H9 (cell line): ENCODE measurements around the gene PDZRN4. TPM values are rescaled to one million over a fixed set of nuclear protein-coding genes. Genes with fewer than 3 reads are reported as not detected.

Source experiments
- DNase-seq: peaks from one replicate; pipeline ENCODE4 v3.0.0-alpha.2; 2017
- H2AFZ ChIP-seq: one replicate; pipeline ENCODE4 v1.6.1; 2013; ENCODE audit warnings: mild to moderate bottlenecking, low read length, control low read depth, moderate library complexity
- H2AK5ac ChIP-seq: 2 replicates; pipeline ENCODE4 v1.6.1; 2013; ENCODE audit warnings: low read length, control low read depth, mixed read lengths; ENCODE audit not compliant: insufficient read length
- H2BK120ac ChIP-seq: one replicate; pipeline ENCODE4 v1.6.1; 2013; ENCODE audit warnings: low read depth, mild to moderate bottlenecking, low read length, control low read depth, inconsistent platforms; ENCODE audit not compliant: poor library complexity, severe bottlenecking
- H2BK12ac ChIP-seq: 2 replicates; pipeline ENCODE4 v1.6.1; 2013; ENCODE audit warnings: low read length, control low read depth, mixed read lengths, low read depth; ENCODE audit not compliant: insufficient read length
- H2BK15ac ChIP-seq: 2 replicates; pipeline ENCODE4 v1.6.1; 2013; ENCODE audit warnings: low read depth, low read length, control low read depth
- H2BK20ac ChIP-seq: one replicate; pipeline ENCODE4 v1.6.1; 2013; ENCODE audit warnings: low read depth, mild to moderate bottlenecking, low read length, control low read depth, inconsistent platforms; ENCODE audit not compliant: poor library complexity, severe bottlenecking
- H2BK5ac ChIP-seq: 2 replicates; pipeline ENCODE4 v1.6.1; 2013; ENCODE audit warnings: low read length, control low read depth, mixed read lengths; ENCODE audit not compliant: insufficient read length
- H3K14ac ChIP-seq: 2 replicates; pipeline ENCODE4 v1.6.1; 2013; ENCODE audit warnings: low read length, control low read depth; ENCODE audit not compliant: insufficient read depth
- H3K18ac ChIP-seq: 2 replicates; pipeline ENCODE4 v1.6.1; 2013; ENCODE audit warnings: low read depth, mild to moderate bottlenecking, mixed read lengths, low read length, control low read depth; ENCODE audit not compliant: insufficient read length
- H3K23ac ChIP-seq: 2 replicates; pipeline ENCODE4 v1.6.1; 2013; ENCODE audit warnings: low read length, control low read depth, mixed read lengths, low read depth; ENCODE audit not compliant: insufficient read length
- H3K23me2 ChIP-seq: 2 replicates; pipeline ENCODE4 v1.6.1; 2013; ENCODE audit warnings: low read depth, mild to moderate bottlenecking, mixed read lengths, low read length, control low read depth; ENCODE audit not compliant: insufficient read length, poor library complexity, severe bottlenecking
- H3K27ac ChIP-seq: 2 replicates; pipeline ENCODE4 v1.5.1; 2013; ENCODE audit warnings: low read length, control low read depth, mixed read lengths, low read depth; ENCODE audit not compliant: insufficient read length
- H3K27me3 ChIP-seq: 2 replicates; pipeline ENCODE4 v1.6.1; 2013; ENCODE audit warnings: low read length, control low read depth, inconsistent platforms; ENCODE audit not compliant: insufficient read depth
- H3K4ac ChIP-seq: 2 replicates; pipeline ENCODE4 v1.6.1; 2013; ENCODE audit warnings: low read depth, mild to moderate bottlenecking, control low read depth, inconsistent platforms, low read length, moderate library complexity
- H3K4me1 ChIP-seq: 2 replicates; pipeline ENCODE4 v1.6.1; 2013; ENCODE audit warnings: low read length, control low read depth, inconsistent platforms; ENCODE audit not compliant: insufficient read depth
- H3K4me2 ChIP-seq: 2 replicates; pipeline ENCODE4 v1.6.1; 2013; ENCODE audit warnings: low read length, control low read depth, mixed read lengths; ENCODE audit not compliant: insufficient read length, insufficient read depth
- H3K56ac ChIP-seq: 2 replicates; pipeline ENCODE4 v1.6.1; 2013; ENCODE audit warnings: low read depth, mild to moderate bottlenecking, mixed read lengths, low read length, control low read depth; ENCODE audit not compliant: insufficient read length
- H3K79me1 ChIP-seq: 2 replicates; pipeline ENCODE4 v1.6.1; 2013; ENCODE audit warnings: low read depth, mild to moderate bottlenecking, moderate library complexity, low read length, control low read depth, inconsistent platforms; ENCODE audit not compliant: insufficient read depth, poor library complexity, severe bottlenecking
- H3K79me2 ChIP-seq: 2 replicates; pipeline ENCODE4 v1.6.1; 2013; ENCODE audit warnings: low read length, control low read depth, inconsistent platforms; ENCODE audit not compliant: insufficient read depth
- H3K9ac ChIP-seq: 2 replicates; pipeline ENCODE4 v1.6.1; 2013; ENCODE audit warnings: low read length, control low read depth, mixed read lengths; ENCODE audit not compliant: insufficient read length; ENCODE audit errors: extremely low read depth
- H3K9me3 ChIP-seq: one replicate; pipeline ENCODE4 v1.6.1; 2013; ENCODE audit warnings: low read depth, low read length, inconsistent platforms; ENCODE audit not compliant: control insufficient read depth
- H3T11ph ChIP-seq: one replicate; pipeline ENCODE4 v1.6.1; 2013; ENCODE audit warnings: mild to moderate bottlenecking, low read length, control low read depth, inconsistent platforms
- H4K20me1 ChIP-seq: one replicate; pipeline ENCODE4 v1.6.1; 2013; ENCODE audit not compliant: control insufficient read depth, insufficient read length, insufficient read depth
- H4K5ac ChIP-seq: 2 replicates; pipeline ENCODE4 v1.6.1; 2013; ENCODE audit warnings: low read depth, mild to moderate bottlenecking, mixed read lengths, low read length, control low read depth; ENCODE audit not compliant: insufficient read length
- H4K8ac ChIP-seq: replicated peaks from 2 replicates; pipeline ENCODE4 v1.6.1; 2013; ENCODE audit warnings: low read length, control low read depth, mixed read lengths, low read depth; ENCODE audit not compliant: insufficient read length
- H4K91ac ChIP-seq: 2 replicates; pipeline ENCODE4 v1.6.1; 2013; ENCODE audit warnings: low read depth, mild to moderate bottlenecking, moderate library complexity, mixed read lengths, low read length, control low read depth; ENCODE audit not compliant: insufficient read length
- H3K27ac Mint-ChIP-seq, 3 experiments: 2 replicates in 2 of 3; 3 replicates in 1 of 3; pipeline ENCODE4 v1.8.0; 2020 to 2021; ENCODE audit warnings: mixed read lengths in 3 of 3, mild to moderate bottlenecking in 1 of 3, moderate library complexity in 1 of 3
- H3K27me3 Mint-ChIP-seq: 2 replicates; pipeline ENCODE4 v1.8.0; 2021; ENCODE audit warnings: low read depth, mild to moderate bottlenecking, moderate library complexity, mixed read lengths
- H3K36me3 Mint-ChIP-seq, 3 experiments: 2 replicates in 2 of 3; 3 replicates in 1 of 3; pipeline ENCODE4 v1.8.0; 2020 to 2021; ENCODE audit warnings: low read depth in 3 of 3, mixed read lengths in 3 of 3; ENCODE audit not compliant: insufficient read depth in 1 of 3
- H3K4me1 Mint-ChIP-seq, 2 experiments: 2 replicates each; pipeline ENCODE4 v1.8.0; 2020; ENCODE audit warnings: mixed read lengths in 2 of 2
- H3K4me3 Mint-ChIP-seq, 2 experiments: 2 replicates in 1 of 2; 3 replicates in 1 of 2; pipeline ENCODE4 v1.8.0; 2020 to 2021; ENCODE audit warnings: mild to moderate bottlenecking in 2 of 2, mixed read lengths in 2 of 2, moderate library complexity in 1 of 2
- H3K9me3 Mint-ChIP-seq, 2 experiments: 2 replicates in 1 of 2; 3 replicates in 1 of 2; pipeline ENCODE4 v1.8.0; 2020; ENCODE audit warnings: mild to moderate bottlenecking in 2 of 2, mixed read lengths in 2 of 2, moderate library complexity in 1 of 2
- WGBS: extraction: QIAGEN DNeasy Blood & Tissue Kit; methylation state at CpG from one replicate; pipeline ENCODE4 v1.1.7; 2013; ENCODE audit warnings: missing lambda C conversion rate, low lambda C conversion rate, mixed read lengths; ENCODE audit not compliant: insufficient read length; ENCODE audit errors: extremely low coverage; 5-methylcytosine and 5-hydroxymethylcytosine counted together
- total RNA-seq: library from RNA; stranded (reverse); gene quantifications from 2 replicates; pipeline ENCODE4 v1.2.1, GENCODE V29; 2021
- TF ChIP-seq, protein P1 (sequence below): fragments of 200-600 bp; sonication (generic); conservative IDR thresholded peaks from 3 replicates; pipeline ENCODE4 v1.8.0; 2021; ENCODE audit warnings: antibody characterized with exemption, mild to moderate bottlenecking

PDZRN4 gene
- total RNA-seq, 1 experiment from 2014 or later = not detected

DNA sequence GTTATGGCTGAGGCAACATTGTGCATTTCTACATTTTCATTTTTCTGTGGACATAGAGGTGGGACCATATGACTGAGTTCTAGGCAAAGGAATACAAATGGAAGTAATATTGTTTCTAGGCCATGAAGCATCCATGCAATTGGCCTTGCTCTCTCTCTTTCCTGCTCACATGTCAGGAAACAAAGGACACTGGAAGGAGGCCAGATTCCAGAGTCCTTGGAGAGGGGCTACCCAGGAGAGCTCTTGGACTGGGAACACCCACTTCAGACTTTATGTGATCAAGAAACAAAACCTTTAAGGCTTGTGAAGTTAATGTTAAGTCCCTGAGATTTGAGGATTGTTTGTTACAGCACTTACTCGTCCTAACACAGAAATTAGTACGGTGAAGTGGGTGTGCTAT lies 32.8 kb downstream of the PDZRN4 start:
- Histone ChIP-seq H4K20me1 (no peaks in the 10 kb centered on the region), H3T11ph (no peak overlapping the region), H2BK12ac (no peak overlapping the region), H3K79me2 (no peaks in the 10 kb centered on the region), H2BK20ac (no peak overlapping the region), H3K9me3 (no peaks in the 10 kb centered on the region), H4K5ac (no peak overlapping the region), H3K79me1 (no peaks in the 10 kb centered on the region), H2BK120ac (no peak overlapping the region), H4K8ac (no peak overlapping the region), H3K4me1 (no peaks in the 10 kb centered on the region), H3K27ac (no peak overlapping the region), H2AK5ac (no peak overlapping the region), H4K91ac (no peak overlapping the region), H3K56ac (no peak overlapping the region), H2AFZ (no peak overlapping the region), H3K9ac (no peak overlapping the region), H3K23ac (no peak overlapping the region), H2BK5ac (no peak overlapping the region), H2BK15ac (no peak overlapping the region), H3K14ac (no peak overlapping the region), H3K18ac (no peak overlapping the region), H3K4ac (no peak overlapping the region), H3K27me3 (no peaks in the 10 kb centered on the region), H3K4me2 (no peak overlapping the region), H3K23me2 (no peaks in the 10 kb centered on the region)
- Mint-ChIP-seq H3K36me3 (no peaks in the 10 kb centered on the region; a peak in 1 of 7 replicates), H3K27ac (no peak overlapping the region; a peak in 1 of 7 replicates), H3K27me3 (no peaks in the 10 kb centered on the region), H3K9me3 (no peaks in the 10 kb centered on the region), H3K4me1 (peaks cover 15 to 18% of the 10 kb centered on the region in 2 experiments), H3K4me3 (no peak overlapping the region)
- TF ChIP-seq, protein P1, sequence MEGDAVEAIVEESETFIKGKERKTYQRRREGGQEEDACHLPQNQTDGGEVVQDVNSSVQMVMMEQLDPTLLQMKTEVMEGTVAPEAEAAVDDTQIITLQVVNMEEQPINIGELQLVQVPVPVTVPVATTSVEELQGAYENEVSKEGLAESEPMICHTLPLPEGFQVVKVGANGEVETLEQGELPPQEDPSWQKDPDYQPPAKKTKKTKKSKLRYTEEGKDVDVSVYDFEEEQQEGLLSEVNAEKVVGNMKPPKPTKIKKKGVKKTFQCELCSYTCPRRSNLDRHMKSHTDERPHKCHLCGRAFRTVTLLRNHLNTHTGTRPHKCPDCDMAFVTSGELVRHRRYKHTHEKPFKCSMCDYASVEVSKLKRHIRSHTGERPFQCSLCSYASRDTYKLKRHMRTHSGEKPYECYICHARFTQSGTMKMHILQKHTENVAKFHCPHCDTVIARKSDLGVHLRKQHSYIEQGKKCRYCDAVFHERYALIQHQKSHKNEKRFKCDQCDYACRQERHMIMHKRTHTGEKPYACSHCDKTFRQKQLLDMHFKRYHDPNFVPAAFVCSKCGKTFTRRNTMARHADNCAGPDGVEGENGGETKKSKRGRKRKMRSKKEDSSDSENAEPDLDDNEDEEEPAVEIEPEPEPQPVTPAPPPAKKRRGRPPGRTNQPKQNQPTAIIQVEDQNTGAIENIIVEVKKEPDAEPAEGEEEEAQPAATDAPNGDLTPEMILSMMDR = no peak
- no peak for DNase-seq
- WGBS = no CpG with 5 or more reads among the region's 2 CpGs
